HepG2 (cell line): ENCODE results near the gene CDH13. TPM values are rescaled to one million over a fixed set of nuclear protein-coding genes. Genes with fewer than 3 reads are reported as not detected.

Experiments
- CENPT ChIP-seq: sonication (generic); formaldehyde crosslinking; IDR thresholded peaks from 2 replicates; pipeline ENCODE4 v1.8.0; 2022; ENCODE audit warnings: low read depth, mild to moderate bottlenecking, moderate library complexity, missing genetic modification reagents
- GPBP1L1 ChIP-seq: sonication (generic); formaldehyde crosslinking; IDR thresholded peaks from 2 replicates; pipeline ENCODE4 v1.5.0; 2020; ENCODE audit warnings: mild to moderate bottlenecking, missing genetic modification reagents
- KDM2A ChIP-seq: sonication (generic); formaldehyde crosslinking; IDR thresholded peaks from 2 replicates; pipeline ENCODE4 v1.4.0; 2020; ENCODE audit warnings: low read depth, missing genetic modification reagents, borderline replicate concordance
- MED13 ChIP-seq: sonication (generic); formaldehyde crosslinking; IDR thresholded peaks from 2 replicates; pipeline ENCODE4 v1.5.0; 2020; ENCODE audit warnings: missing genetic modification reagents
- POLR2G ChIP-seq: fragments of 200-400 bp; formaldehyde crosslinking; IDR thresholded peaks from 2 replicates; pipeline ENCODE4 v1.6.1; 2018; ENCODE audit warnings: mild to moderate bottlenecking, low read depth, low read length, moderate library complexity
- RBFOX2 ChIP-seq: fragments of 200-400 bp; formaldehyde crosslinking; IDR thresholded peaks from 2 replicates; pipeline ENCODE4 v1.6.1; 2017; ENCODE audit warnings: low read depth, mild to moderate bottlenecking, low read length
- SKI ChIP-seq: fragments of 450-650 bp; IDR thresholded peaks from one replicate; pipeline ENCODE4 v1.6.1; 2018; ENCODE audit warnings: mild to moderate bottlenecking; ENCODE audit not compliant: partially characterized antibody
- ZNF407 ChIP-seq: sonication (generic); formaldehyde crosslinking; IDR thresholded peaks from one replicate; pipeline ENCODE4 v1.5.1; 2020; ENCODE audit warnings: mild to moderate bottlenecking, missing genetic modification reagents; ENCODE audit errors: not compliant biosample characterization
- ZNF513 ChIP-seq: sonication (generic); formaldehyde crosslinking; conservative IDR thresholded peaks from 2 replicates; pipeline ENCODE4 v1.5.0; 2020; ENCODE audit warnings: missing genetic modification reagents
- ZNF557 ChIP-seq: sonication (generic); formaldehyde crosslinking; IDR thresholded peaks from 2 replicates; pipeline ENCODE4 v1.4.0; 2020; ENCODE audit warnings: missing genetic modification reagents
- polyA plus RNA-seq, 8 experiments: library from polyadenylated mRNA; depleted of rRNA in 3 of 8; stranded (reverse) in 7 of 8; unstranded in 1 of 8; fragments of >200 nt; fragmentation: Illumina TruSeq in 4 of 8; extraction: Trizol in 4 of 8; gene quantifications; 2 replicates each; pipeline versions ENCODE4 v1.2.1 to v1.2.3, GENCODE V29; 2011 to 2016; ENCODE audit warnings: low read depth in 4 of 8, missing spikeins in 1 of 8, mixed read lengths in 1 of 8; ENCODE audit not compliant: insufficient read depth in 1 of 8
- total RNA-seq, 5 experiments: library from RNA; depleted of rRNA; stranded (reverse); fragments of >200 nt; fragmentation: Illumina TruSeq; extraction: Trizol; gene quantifications; 2 replicates each; pipeline ENCODE4 v1.2.3, GENCODE V29; 2016; ENCODE audit warnings: low read depth in 1 of 5

CDH13 gene
- total and polyA plus RNA-seq, 2 of the 13 experiments (the other 11 are each of a cell fraction or from before 2014, with no cell fraction given) = not detected

- TF ChIP-seq GPBP1L1 (CRISPR knock-in tag) (no peak), POLR2G (no peak; the same call in 1 of the 2 replicates), RBFOX2 (no peak), ZNF513 (CRISPR knock-in tag) (no peak), CENPT (CRISPR knock-in tag) (no peak), ZNF407 (no peak), KDM2A (peak; percentile 76), ZNF557 (CRISPR knock-in tag) (no peak), MED13 (CRISPR knock-in tag) (no peak), SKI (peak; percentile 62)
Observed at GRCh38 chr16:83813823-83814658, 1187.3 kb downstream of the CDH13 start (continued).
